ENCODE measurements around the gene PIK3C2B.
"Not testable (repeated sequence)": the region's sequence is repeated elsewhere in the genome, so short reads cannot be mapped to it uniquely, and the experiment has no call there.

The PIK3C2B gene

GRCh38 chr1:204494281-204495077 is at the start of gene PIK3C2B:
Gene PIK3C2B, minus strand, starts transcription at chr1:204494805. Its CDS starts 25,003 bp downstream, at chr1:204469802.
- DNase-seq (ENCODE audit: low read depth in 2 of 2): peak; percentile 37 to 66

- no peak for DNase-seq (ENCODE audit: low read depth in 2 of 2)
Observed at GRCh38 chr1:204544321-204544720, 49.7 kb upstream of the PIK3C2B start.

- no peak for DNase-seq (ENCODE audit: low read depth in 2 of 2)
Observed at GRCh38 chr1:204541626-204542025, 47.0 kb upstream of the PIK3C2B start.

GRCh38 chr1:204532832-204533231 is 38.2 kb upstream of the PIK3C2B start:
- no peak for DNase-seq (ENCODE audit: low read depth in 2 of 2)

GRCh38 chr1:204530932-204531331 is 36.3 kb upstream of the PIK3C2B start:
- no peak for DNase-seq (ENCODE audit: low read depth in 2 of 2)

- DNase-seq (ENCODE audit: low read depth in 2 of 2): no peak
Observed at GRCh38 chr1:204529371-204529895, 34.8 kb upstream of the PIK3C2B start.

- no peak for DNase-seq (ENCODE audit: low read depth in 2 of 2)
Observed at GRCh38 chr1:204528677-204529076, 34.1 kb upstream of the PIK3C2B start.

- no peak for DNase-seq (ENCODE audit: low read depth in 2 of 2)
Observed at GRCh38 chr1:204528241-204528640, 33.6 kb upstream of the PIK3C2B start.

- no peak for DNase-seq (ENCODE audit: low read depth in 2 of 2)
Observed at GRCh38 chr1:204524986-204525385, 30.4 kb upstream of the PIK3C2B start.

GRCh38 chr1:204523605-204524215 is 29.1 kb upstream of the PIK3C2B start:
- no peak for DNase-seq (ENCODE audit: low read depth in 2 of 2)

- not testable (repeated sequence) for DNase-seq (ENCODE audit: low read depth in 2 of 2)
Observed at GRCh38 chr1:204521941-204522521, 27.4 kb upstream of the PIK3C2B start.

- DNase-seq (ENCODE audit: low read depth in 2 of 2): peak; percentile 41 to 54
Observed at GRCh38 chr1:204520834-204521709, 26.5 kb upstream of the PIK3C2B start.

GRCh38 chr1:204517382-204517781 is 22.8 kb upstream of the PIK3C2B start:
- not testable (repeated sequence) for DNase-seq (ENCODE audit: low read depth in 2 of 2)

GRCh38 chr1:204516180-204516879 is 21.7 kb upstream of the PIK3C2B start, which contains the start of gene MDM4:
Gene MDM4, plus strand, starts transcription at chr1:204516406. Its CDS starts 9,113 bp downstream, at chr1:204525519.
- peak; percentile 92 for DNase-seq (ENCODE audit: low read depth in 2 of 2)

- DNase-seq (ENCODE audit: low read depth in 2 of 2): no peak
Observed at GRCh38 chr1:204514828-204515227, 20.2 kb upstream of the PIK3C2B start.

- DNase-seq (ENCODE audit: low read depth in 2 of 2): no peak
Observed at GRCh38 chr1:204513117-204513716, 18.6 kb upstream of the PIK3C2B start.

GRCh38 chr1:204511366-204511765 is 16.8 kb upstream of the PIK3C2B start:
- no peak for DNase-seq (ENCODE audit: low read depth in 2 of 2)

GRCh38 chr1:204509186-204509635 is 14.6 kb upstream of the PIK3C2B start:
- no peak for DNase-seq (ENCODE audit: low read depth in 2 of 2)

- DNase-seq (ENCODE audit: low read depth in 2 of 2): no peak
Observed at GRCh38 chr1:204507317-204508105, 12.9 kb upstream of the PIK3C2B start.

GRCh38 chr1:204506969-204507316 is 12.3 kb upstream of the PIK3C2B start:
- DNase-seq (ENCODE audit: low read depth in 2 of 2): peak; percentile 69 to 90

Data from stimulated activated CD8-positive, alpha-beta memory T cell treated with anti-CD3 and anti-CD28 coated beads, Interleukin-7, amount 100 ng/mL, for 4 hours (primary cell).